HG03575 (cell line): ENCODE results near the gene KCNH8.
A peak's percentile ranks its signal among the peaks of the same experiment; 100 is the strongest.
"Not testable (repeated sequence)": the region's sequence is repeated elsewhere in the genome, so short reads cannot be mapped to it uniquely, and the experiment has no call there.

Experiments used
- ATAC-seq: cut with Tn5 transposase; IDR thresholded peaks from one replicate; pipeline ENCODE4 v1.9.1; 2021; ENCODE audit not compliant: unreplicated experiment, insufficient number of reproducible peaks, low FRiP score; ENCODE audit errors: extremely low read depth

The KCNH8 gene

DNA sequence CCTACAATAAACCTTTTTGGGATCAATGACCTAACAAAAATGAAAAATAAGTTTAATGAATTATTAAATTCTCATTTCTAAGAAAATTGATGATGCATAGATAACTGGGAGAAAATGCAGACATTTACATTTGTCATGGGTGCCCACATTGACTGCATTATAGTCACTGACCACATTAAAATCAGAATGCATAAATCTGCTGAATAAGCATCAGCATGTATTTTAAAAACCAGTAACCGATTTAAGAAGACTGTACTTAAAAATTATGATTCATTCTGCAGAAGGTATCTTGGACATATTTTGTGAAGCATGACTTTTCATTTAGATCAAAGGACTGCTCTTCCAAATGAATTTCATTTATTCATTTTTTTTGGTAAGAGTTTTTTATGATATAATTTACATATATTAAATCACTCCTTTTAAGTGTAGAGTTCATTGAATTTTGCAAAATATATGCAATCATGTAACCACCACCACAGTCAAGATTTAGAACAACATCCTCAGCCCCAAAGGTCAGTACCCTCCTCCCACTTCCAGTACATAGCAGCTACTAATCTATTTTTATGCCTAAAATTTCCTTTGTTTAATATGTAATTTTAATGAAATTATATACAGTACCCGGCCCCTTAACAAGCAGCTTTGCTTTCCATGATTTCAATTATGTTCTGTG lies 11.8 kb downstream of the KCNH8 start:
- no peak for ATAC-seq

DNA sequence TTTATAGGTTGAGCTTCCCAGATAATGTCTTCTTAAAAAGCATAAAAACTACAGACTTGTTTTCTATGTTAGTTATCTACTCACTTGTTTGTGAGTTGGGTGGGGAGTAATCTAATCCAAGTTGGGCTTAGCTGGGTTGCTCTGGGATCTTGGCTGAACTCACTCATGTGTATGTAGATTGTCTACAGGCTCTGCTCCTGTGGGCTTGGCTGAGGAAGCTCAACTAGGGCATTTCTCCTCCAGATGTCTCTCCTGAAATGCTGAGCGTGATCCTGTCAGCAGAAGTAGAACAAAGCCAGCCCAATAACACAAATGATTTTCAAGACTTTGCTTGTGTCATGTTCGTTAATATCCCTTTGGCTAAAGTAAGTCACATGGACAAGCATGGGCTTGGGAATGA lies 17.3 kb downstream of the KCNH8 start:
- ATAC-seq = no peak

- no peak for ATAC-seq
These were observed 23.5 kb downstream of the KCNH8 start for GRCh38 chr3:19171794-19172193.

GRCh38 chr3:19173945-19174344 lies 25.6 kb downstream of the KCNH8 start:
- ATAC-seq = no peak

- no peak for ATAC-seq
These were observed 35.3 kb downstream of the KCNH8 start for GRCh38 chr3:19183584-19183983.

DNA sequence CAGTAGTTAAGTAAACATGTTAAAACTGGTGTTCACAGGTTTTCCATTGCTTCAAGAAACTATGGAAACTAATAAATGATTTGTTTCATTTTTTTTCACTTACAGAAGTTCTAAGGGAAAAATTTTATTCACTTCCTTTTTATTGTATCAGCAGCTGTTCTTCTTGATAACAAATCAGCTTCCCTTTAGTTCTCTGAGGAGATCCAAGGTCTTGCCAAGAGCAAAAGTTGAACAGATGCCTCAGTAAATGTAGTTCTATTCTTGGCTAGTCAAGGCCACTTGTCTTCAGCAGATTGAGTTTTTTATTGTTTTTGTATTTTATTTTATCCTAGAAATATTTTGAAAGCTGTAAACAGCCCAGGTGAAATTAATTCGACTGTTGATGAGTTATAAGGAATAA lies 41.8 kb downstream of the KCNH8 start:
- ATAC-seq = no peak

GRCh38 chr3:19190602-19191001 lies 42.3 kb downstream of the KCNH8 start:
- ATAC-seq = peak; percentile 91

DNA sequence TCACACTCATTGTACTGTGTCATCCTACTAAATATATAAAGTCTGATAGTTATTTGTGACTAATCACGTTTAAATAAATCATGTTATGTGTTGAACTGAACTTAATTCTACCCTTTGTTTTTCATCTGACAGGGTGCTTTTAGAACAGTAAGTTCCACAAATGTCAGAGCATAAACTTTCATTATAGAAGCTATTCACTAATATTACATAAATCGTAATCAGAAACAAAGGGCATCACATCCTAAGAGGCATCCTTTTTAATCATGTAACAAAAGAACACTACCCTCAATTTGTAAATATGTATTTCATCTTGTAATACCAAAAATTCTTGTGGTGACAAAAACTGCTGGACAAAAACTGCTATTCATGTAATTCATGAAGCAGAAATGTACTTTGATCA lies 50.8 kb downstream of the KCNH8 start:
- ATAC-seq = no peak

- ATAC-seq = no peak
These were observed 54.0 kb downstream of the KCNH8 start for GRCh38 chr3:19202303-19202702.

- no peak for ATAC-seq
These were observed 54.4 kb downstream of the KCNH8 start for GRCh38 chr3:19202754-19203153.

GRCh38 chr3:19206540-19206939 lies 58.2 kb downstream of the KCNH8 start:
- ATAC-seq = no peak

- no peak for ATAC-seq
These were observed 65.4 kb downstream of the KCNH8 start for GRCh38 chr3:19213603-19214220.

- no peak for ATAC-seq
These were observed 67.1 kb downstream of the KCNH8 start for GRCh38 chr3:19215427-19215826.

- no peak for ATAC-seq
These were observed 68.5 kb downstream of the KCNH8 start for GRCh38 chr3:19216669-19217337.

- ATAC-seq = no peak
These were observed 72.0 kb downstream of the KCNH8 start for GRCh38 chr3:19220311-19220710.

DNA sequence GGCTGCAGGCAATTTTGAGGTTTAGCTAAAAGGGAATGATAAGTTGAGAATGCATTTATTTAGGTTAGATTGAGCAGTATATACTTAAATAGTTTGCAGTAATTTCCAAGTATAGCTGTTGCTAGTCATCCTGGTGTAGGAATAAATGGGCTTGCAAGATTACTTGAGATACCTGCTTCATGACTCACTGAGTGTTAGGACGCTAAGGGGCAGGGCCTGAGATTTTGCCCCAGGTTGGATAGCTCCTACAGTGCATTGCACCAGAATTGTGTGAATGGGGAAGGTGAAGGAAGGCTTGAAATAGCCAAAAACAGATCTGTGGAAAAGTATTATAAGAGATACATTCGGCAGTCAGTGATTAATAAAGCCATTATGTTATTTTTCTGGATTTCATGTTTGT lies 72.8 kb downstream of the KCNH8 start:
- no peak for ATAC-seq

GRCh38 chr3:19226479-19226878 lies 78.2 kb downstream of the KCNH8 start:
- no peak for ATAC-seq

DNA sequence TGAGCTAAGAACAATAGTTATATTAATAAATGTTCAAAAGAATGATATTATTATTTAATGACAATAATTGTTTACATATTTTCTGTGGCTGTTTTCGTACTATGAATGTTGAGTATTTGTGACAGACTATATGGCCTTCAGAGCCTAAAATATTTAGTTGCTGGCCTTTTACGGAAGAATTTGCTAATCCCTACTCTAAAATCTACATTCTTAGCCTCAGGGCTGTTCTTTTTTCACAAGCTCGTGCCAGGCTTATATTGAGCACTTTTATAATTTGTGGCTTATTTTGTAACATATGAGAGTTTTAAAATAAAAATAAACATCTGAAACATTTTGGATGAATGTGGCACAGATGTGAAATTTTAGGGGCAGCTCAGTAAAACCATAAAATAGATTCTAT lies 79.9 kb downstream of the KCNH8 start:
- ATAC-seq = no peak

DNA sequence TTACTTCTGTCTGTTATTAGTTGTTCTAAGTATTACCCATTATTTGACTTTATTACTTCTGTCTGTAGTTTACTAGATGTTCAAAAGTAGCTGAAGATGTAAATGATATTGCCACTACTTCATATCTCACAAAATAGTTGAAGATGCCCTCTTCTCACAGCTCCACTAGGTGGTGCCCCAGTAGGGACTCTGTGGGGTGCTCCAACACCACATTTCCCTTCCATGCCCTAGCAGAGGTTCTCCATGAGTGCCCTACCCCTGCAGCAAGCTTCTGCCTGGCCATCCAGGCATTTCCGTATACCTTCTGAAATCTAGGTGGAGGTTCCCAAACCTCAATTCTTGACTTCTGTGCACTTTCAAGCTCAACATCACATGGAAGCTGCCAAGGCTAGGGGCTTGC lies 80.8 kb downstream of the KCNH8 start:
- no peak for ATAC-seq

DNA sequence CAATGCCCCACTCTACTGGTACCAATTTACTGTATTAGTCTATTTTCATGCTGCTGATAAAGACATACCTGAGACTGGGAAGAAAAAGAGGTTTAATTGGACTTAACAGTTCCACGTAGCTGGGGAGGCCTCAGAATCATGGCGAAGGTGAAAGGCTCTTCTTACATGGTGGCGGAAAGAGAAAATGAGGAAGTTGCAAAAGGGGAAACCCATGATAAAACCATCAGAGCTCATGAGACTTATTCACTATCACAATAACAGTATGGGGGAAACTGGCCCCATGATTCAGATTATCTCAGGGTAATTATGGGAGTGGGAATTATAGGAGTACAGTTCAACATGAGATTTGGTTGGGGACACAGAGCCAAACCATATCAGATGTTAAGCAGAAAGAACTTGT lies 81.6 kb downstream of the KCNH8 start:
- not testable (repeated sequence) for ATAC-seq
